ENCODE measurements around the gene PXDN.

PXDN gene

GRCh38 chr2:1673160-1673944 lies 71.0 kb downstream of the PXDN start:
- H3K36me3 ChIP-seq (ENCODE audit: control insufficient read depth, insufficient read depth, low read length, severe bottlenecking), result peaks cover 92% of the 10 kb centered on the region
- no peak overlapping the region for H3K9ac ChIP-seq (ENCODE audit: low read length)

GRCh38 chr2:1672738-1673137 lies 71.6 kb downstream of the PXDN start:
- DNase-seq (ENCODE audit: low read depth), result no peak
- Histone ChIP-seq H3K36me3 (ENCODE audit: control insufficient read depth, insufficient read depth, low read length, severe bottlenecking) (peaks cover 86% of the 10 kb centered on the region), H3K9ac (ENCODE audit: low read length) (no peak overlapping the region), H3K4me3 (ENCODE audit: low read length) (no peak overlapping the region), H3K4me1 (ENCODE audit: control insufficient read depth, insufficient read depth, low read length) (no peaks in the 10 kb centered on the region), H3K27me3 (replicated peaks; ENCODE audit: control insufficient read depth, insufficient read depth, low read length) (no peaks in the 10 kb centered on the region), H3K9me3 (ENCODE audit: control insufficient read depth, low read length) (no peaks in the 10 kb centered on the region)

More at GRCh38 chr2:1673160-1673944, 71.0 kb downstream of the PXDN start:
- DNase-seq (ENCODE audit: low read depth), result no peak
- Histone ChIP-seq H3K9me3 (ENCODE audit: control insufficient read depth, low read length) (no peaks in the 10 kb centered on the region), H3K4me1 (ENCODE audit: control insufficient read depth, insufficient read depth, low read length) (no peaks in the 10 kb centered on the region), H3K4me3 (ENCODE audit: low read length) (no peak overlapping the region), H3K27me3 (replicated peaks; ENCODE audit: control insufficient read depth, insufficient read depth, low read length) (no peaks in the 10 kb centered on the region)

- DNase-seq (ENCODE audit: low read depth), result no peak
- no peaks in the 10 kb centered on the region for H3K9me3 ChIP-seq (ENCODE audit: control insufficient read depth, low read length)
- H3K27me3 ChIP-seq (replicated peaks; ENCODE audit: control insufficient read depth, insufficient read depth, low read length), result no peaks in the 10 kb centered on the region
- no peak overlapping the region for H3K4me3 ChIP-seq (ENCODE audit: low read length)
- H3K4me1 ChIP-seq (ENCODE audit: control insufficient read depth, insufficient read depth, low read length), result no peaks in the 10 kb centered on the region
- H3K36me3 ChIP-seq (ENCODE audit: control insufficient read depth, insufficient read depth, low read length, severe bottlenecking), result peaks cover 84% of the 10 kb centered on the region
- H3K9ac ChIP-seq (ENCODE audit: low read length), result no peak overlapping the region
These were observed 72.4 kb downstream of the PXDN start for GRCh38 chr2:1671916-1672315.

- no peak overlapping the region for H3K9ac ChIP-seq (ENCODE audit: low read length)
- peaks cover 85% of the 10 kb centered on the region for H3K36me3 ChIP-seq (ENCODE audit: control insufficient read depth, insufficient read depth, low read length, severe bottlenecking)
- no peak overlapping the region for H3K4me3 ChIP-seq (ENCODE audit: low read length)
- no peaks in the 10 kb centered on the region for H3K9me3 ChIP-seq (ENCODE audit: control insufficient read depth, low read length)
- no peak for DNase-seq (ENCODE audit: low read depth)
- no peaks in the 10 kb centered on the region for H3K27me3 ChIP-seq (replicated peaks; ENCODE audit: control insufficient read depth, insufficient read depth, low read length)
- H3K4me1 ChIP-seq (ENCODE audit: control insufficient read depth, insufficient read depth, low read length), result no peaks in the 10 kb centered on the region
These were observed 73.7 kb downstream of the PXDN start for GRCh38 chr2:1670636-1671035.

GRCh38 chr2:1665761-1666505 lies 78.4 kb downstream of the PXDN start:
- no peak for DNase-seq (ENCODE audit: low read depth)
- H3K4me1 ChIP-seq (ENCODE audit: control insufficient read depth, insufficient read depth, low read length), result no peaks in the 10 kb centered on the region
- no peak overlapping the region for H3K9ac ChIP-seq (ENCODE audit: low read length)
- H3K27me3 ChIP-seq (replicated peaks; ENCODE audit: control insufficient read depth, insufficient read depth, low read length), result no peaks in the 10 kb centered on the region
- H3K36me3 ChIP-seq (ENCODE audit: control insufficient read depth, insufficient read depth, low read length, severe bottlenecking), result peaks cover 85% of the 10 kb centered on the region
- no peak overlapping the region for H3K4me3 ChIP-seq (ENCODE audit: low read length)
- H3K9me3 ChIP-seq (ENCODE audit: control insufficient read depth, low read length), result no peaks in the 10 kb centered on the region

- Histone ChIP-seq H3K4me1 (ENCODE audit: control insufficient read depth, insufficient read depth, low read length) (no peaks in the 10 kb centered on the region), H3K36me3 (ENCODE audit: control insufficient read depth, insufficient read depth, low read length, severe bottlenecking) (peaks cover 85% of the 10 kb centered on the region), H3K9me3 (ENCODE audit: control insufficient read depth, low read length) (no peaks in the 10 kb centered on the region), H3K4me3 (ENCODE audit: low read length) (no peak overlapping the region), H3K9ac (ENCODE audit: low read length) (no peak overlapping the region), H3K27me3 (replicated peaks; ENCODE audit: control insufficient read depth, insufficient read depth, low read length) (no peaks in the 10 kb centered on the region)
- DNase-seq (ENCODE audit: low read depth), result no peak
These were observed 79.6 kb downstream of the PXDN start for GRCh38 chr2:1664698-1665097.

GRCh38 chr2:1664076-1664605 lies 80.2 kb downstream of the PXDN start:
- H3K4me3 ChIP-seq (ENCODE audit: low read length), result no peak overlapping the region
- DNase-seq (ENCODE audit: low read depth), result no peak
- H3K9me3 ChIP-seq (ENCODE audit: control insufficient read depth, low read length), result no peaks in the 10 kb centered on the region
- H3K27me3 ChIP-seq (replicated peaks; ENCODE audit: control insufficient read depth, insufficient read depth, low read length), result no peaks in the 10 kb centered on the region
- H3K9ac ChIP-seq (ENCODE audit: low read length), result no peak overlapping the region
- no peaks in the 10 kb centered on the region for H3K4me1 ChIP-seq (ENCODE audit: control insufficient read depth, insufficient read depth, low read length)
- peaks cover 85% of the 10 kb centered on the region for H3K36me3 ChIP-seq (ENCODE audit: control insufficient read depth, insufficient read depth, low read length, severe bottlenecking)

- Histone ChIP-seq H3K9me3 (ENCODE audit: control insufficient read depth, low read length) (no peaks in the 10 kb centered on the region), H3K27me3 (replicated peaks; ENCODE audit: control insufficient read depth, insufficient read depth, low read length) (no peaks in the 10 kb centered on the region), H3K36me3 (ENCODE audit: control insufficient read depth, insufficient read depth, low read length, severe bottlenecking) (peaks cover 84% of the 10 kb centered on the region), H3K4me3 (ENCODE audit: low read length) (no peak overlapping the region), H3K4me1 (ENCODE audit: control insufficient read depth, insufficient read depth, low read length) (no peaks in the 10 kb centered on the region), H3K9ac (ENCODE audit: low read length) (no peak overlapping the region)
- no peak for DNase-seq (ENCODE audit: low read depth)
These were observed 80.7 kb downstream of the PXDN start for GRCh38 chr2:1663621-1664020.

GRCh38 chr2:1662606-1663180 lies 81.6 kb downstream of the PXDN start:
- DNase-seq (ENCODE audit: low read depth), result no peak
- H3K9ac ChIP-seq (ENCODE audit: low read length), result no peak overlapping the region
- no peaks in the 10 kb centered on the region for H3K4me1 ChIP-seq (ENCODE audit: control insufficient read depth, insufficient read depth, low read length)
- H3K27me3 ChIP-seq (replicated peaks; ENCODE audit: control insufficient read depth, insufficient read depth, low read length), result no peaks in the 10 kb centered on the region
- no peaks in the 10 kb centered on the region for H3K9me3 ChIP-seq (ENCODE audit: control insufficient read depth, low read length)
- no peak overlapping the region for H3K4me3 ChIP-seq (ENCODE audit: low read length)
- H3K36me3 ChIP-seq (ENCODE audit: control insufficient read depth, insufficient read depth, low read length, severe bottlenecking), result peaks cover 89% of the 10 kb centered on the region

GRCh38 chr2:1661891-1662605 lies 82.3 kb downstream of the PXDN start:
- Histone ChIP-seq H3K36me3 (ENCODE audit: control insufficient read depth, insufficient read depth, low read length, severe bottlenecking) (peaks cover 84% of the 10 kb centered on the region), H3K27me3 (replicated peaks; ENCODE audit: control insufficient read depth, insufficient read depth, low read length) (no peaks in the 10 kb centered on the region), H3K4me1 (ENCODE audit: control insufficient read depth, insufficient read depth, low read length) (no peaks in the 10 kb centered on the region), H3K4me3 (ENCODE audit: low read length) (no peak overlapping the region), H3K9me3 (ENCODE audit: control insufficient read depth, low read length) (no peaks in the 10 kb centered on the region), H3K9ac (ENCODE audit: low read length) (no peak overlapping the region)
- DNase-seq (ENCODE audit: low read depth), result no peak
